Gastroesophageal sphincter (tissue), 4 donors: Measurements from ENCODE around the gene NR3C2. TPM values are rescaled to one million over a fixed set of nuclear protein-coding genes. Genes with fewer than 3 reads are reported as not detected.

Experiments
- ATAC-seq: fragments of 150-250 bp; one replicate; pipeline ENCODE4 v1.9.1; 2016; ENCODE audit warnings: mild to moderate bottlenecking, moderate library complexity
- H3K27ac ChIP-seq, 4 donors: fragments of 200-600 bp; sonication (generic) in 3 of 4; 1 replicate in 3 of 4; 2 replicates in 1 of 4; pipeline ENCODE4 v1.5.1; 2016 to 2019
- H3K27me3 ChIP-seq: fragments of 200-600 bp; sonication (generic); one replicate; pipeline ENCODE4 v1.5.1; 2019
- H3K36me3 ChIP-seq, 2 donors: fragments of 200-600 bp; sonication (generic); one replicate each; pipeline ENCODE4 v1.5.1; 2019; ENCODE audit warnings: control low read depth in 1 of 2
- H3K4me1 ChIP-seq, 3 donors: fragments of 200-600 bp; sonication (generic); 1 replicate in 2 of 3; 2 replicates in 1 of 3; pipeline ENCODE4 v1.5.1; 2016 to 2019; ENCODE audit warnings: control low read depth in 2 of 3
- H3K4me3 ChIP-seq, 2 donors: fragments of 200-600 bp; sonication (generic); one replicate each; pipeline ENCODE4 v1.5.1; 2019; ENCODE audit warnings: mild to moderate bottlenecking in 1 of 2, moderate library complexity in 1 of 2
- H3K9me3 ChIP-seq, 3 donors: fragments of 200-600 bp; sonication (generic); one replicate each; pipeline ENCODE4 v1.5.1; 2017 to 2019; ENCODE audit warnings: control low read depth in 2 of 3
- EP300 ChIP-seq: sonication (generic); formaldehyde crosslinking; IDR thresholded peaks from one replicate; pipeline ENCODE4 v1.6.1; 2017; ENCODE audit warnings: antibody characterized with exemption, mild to moderate bottlenecking
- POLR2A ChIP-seq, 2 donors: fragments of 450-650 bp; IDR thresholded peaks; one replicate each; pipeline ENCODE4 v1.6.1; 2017; ENCODE audit warnings: antibody characterized with exemption in 2 of 2, mild to moderate bottlenecking in 2 of 2, moderate library complexity in 1 of 2
- POLR2AphosphoS5 ChIP-seq: sonication (generic); formaldehyde crosslinking; IDR thresholded peaks from one replicate; pipeline ENCODE4 v1.6.1; 2017; ENCODE audit warnings: antibody characterized with exemption
- WGBS, 2 donors: methylation state at CpG; one replicate each; pipeline ENCODE4 v1.1.5; 2018; ENCODE audit warnings: low coverage in 1 of 2; 5-methylcytosine and 5-hydroxymethylcytosine counted together
- total RNA-seq, 4 donors: library from RNA; depleted of rRNA; stranded (reverse); fragments of >200 nt; gene quantifications; one replicate each; pipeline ENCODE4 v1.1.0, GENCODE V29; 2016
- TF ChIP-seq, protein P1 (sequence below), 4 experiments: fragments of 200-600 bp in 2 of 4; fragments of 450-650 bp in 2 of 4; sonication (generic) in 1 of 4; IDR thresholded peaks; one replicate each; pipeline ENCODE4 v1.5.1; 2017 to 2019; ENCODE audit warnings: antibody characterized with exemption in 4 of 4, mild to moderate bottlenecking in 2 of 4, moderate library complexity in 2 of 4

NR3C2 gene
- total RNA-seq, 4 donors from 2014 or later: 11.6 to 15.9 (median 13.9) TPM

DNA sequence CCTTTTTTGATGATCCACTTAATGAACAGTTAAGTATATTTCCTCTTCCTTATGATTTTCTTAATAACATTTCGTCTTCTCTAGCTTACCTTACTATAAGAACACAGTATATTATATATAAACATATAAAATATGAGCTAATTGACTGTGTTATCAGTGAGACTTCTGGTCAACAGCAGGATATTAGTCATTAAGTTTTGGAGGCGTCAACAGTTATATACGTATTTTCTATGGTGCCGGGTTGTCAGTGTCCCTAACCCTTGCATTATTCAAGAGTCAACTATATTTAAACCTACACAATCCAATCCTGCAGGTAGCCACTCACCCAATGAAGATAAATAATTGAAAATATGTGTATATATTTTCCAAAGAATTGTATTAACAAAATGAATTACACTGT is 88.0 kb downstream of the NR3C2 start:
- no peak for ATAC-seq
- H3K27me3 ChIP-seq: no peaks in the 10 kb centered on the region
- H3K9me3 ChIP-seq: no peaks in the 10 kb centered on the region
- WGBS, 2 donors: 94 to 95% methylated on average over 4 of the region's 4 CpGs
- no peaks in the 10 kb centered on the region for H3K36me3 ChIP-seq
- no peak overlapping the region for H3K27ac ChIP-seq
- TF ChIP-seq, protein P1, sequence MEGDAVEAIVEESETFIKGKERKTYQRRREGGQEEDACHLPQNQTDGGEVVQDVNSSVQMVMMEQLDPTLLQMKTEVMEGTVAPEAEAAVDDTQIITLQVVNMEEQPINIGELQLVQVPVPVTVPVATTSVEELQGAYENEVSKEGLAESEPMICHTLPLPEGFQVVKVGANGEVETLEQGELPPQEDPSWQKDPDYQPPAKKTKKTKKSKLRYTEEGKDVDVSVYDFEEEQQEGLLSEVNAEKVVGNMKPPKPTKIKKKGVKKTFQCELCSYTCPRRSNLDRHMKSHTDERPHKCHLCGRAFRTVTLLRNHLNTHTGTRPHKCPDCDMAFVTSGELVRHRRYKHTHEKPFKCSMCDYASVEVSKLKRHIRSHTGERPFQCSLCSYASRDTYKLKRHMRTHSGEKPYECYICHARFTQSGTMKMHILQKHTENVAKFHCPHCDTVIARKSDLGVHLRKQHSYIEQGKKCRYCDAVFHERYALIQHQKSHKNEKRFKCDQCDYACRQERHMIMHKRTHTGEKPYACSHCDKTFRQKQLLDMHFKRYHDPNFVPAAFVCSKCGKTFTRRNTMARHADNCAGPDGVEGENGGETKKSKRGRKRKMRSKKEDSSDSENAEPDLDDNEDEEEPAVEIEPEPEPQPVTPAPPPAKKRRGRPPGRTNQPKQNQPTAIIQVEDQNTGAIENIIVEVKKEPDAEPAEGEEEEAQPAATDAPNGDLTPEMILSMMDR (IDR thresholded peaks at IDR 0.05): no peak
- TF ChIP-seq POLR2AphosphoS5 (no peak), POLR2A (IDR thresholded peaks at IDR 0.05) (no peak), EP300 (no peak)
- H3K4me3 ChIP-seq: no peak overlapping the region
- no peaks in the 10 kb centered on the region for H3K4me1 ChIP-seq

- no peak for ATAC-seq
- no peaks in the 10 kb centered on the region for H3K27me3 ChIP-seq
- no peaks in the 10 kb centered on the region for H3K36me3 ChIP-seq
Observed at GRCh38 chr4:148353571-148353970, 88.6 kb downstream of the NR3C2 start.

GRCh38 chr4:148349153-148349552 is 93.1 kb downstream of the NR3C2 start:
- no peaks in the 10 kb centered on the region for H3K27me3 ChIP-seq
- 68 to 85% methylated on average over 2 of the region's 2 CpGs for WGBS, 2 donors
- no peak overlapping the region for H3K4me3 ChIP-seq
- H3K36me3 ChIP-seq: no peaks in the 10 kb centered on the region
- no peak for ATAC-seq
- peaks cover 0 to 21% (median 0%) of the 10 kb centered on the region in 3 donors for H3K4me1 ChIP-seq
- TF ChIP-seq EP300: no peak
- TF ChIP-seq POLR2AphosphoS5: no peak
- TF ChIP-seq POLR2A (IDR thresholded peaks at IDR 0.05): no peak
- TF ChIP-seq, protein P1 (IDR thresholded peaks at IDR 0.05): no peak
- H3K9me3 ChIP-seq: no peaks in the 10 kb centered on the region
- H3K27ac ChIP-seq: no peak overlapping the region

More at GRCh38 chr4:148353571-148353970, 88.6 kb downstream of the NR3C2 start:
- TF ChIP-seq EP300: no peak
- TF ChIP-seq, protein P1 (IDR thresholded peaks at IDR 0.05): no peak
- no peak for TF ChIP-seq POLR2AphosphoS5
- TF ChIP-seq POLR2A (IDR thresholded peaks at IDR 0.05): no peak
- Histone ChIP-seq H3K27ac (no peak overlapping the region), H3K4me3 (no peak overlapping the region), H3K4me1 (no peaks in the 10 kb centered on the region), H3K9me3 (no peaks in the 10 kb centered on the region)

- Histone ChIP-seq H3K4me1 (peaks cover 0 to 21% (median 0%) of the 10 kb centered on the region in 3 donors), H3K27me3 (no peaks in the 10 kb centered on the region), H3K9me3 (no peaks in the 10 kb centered on the region), H3K27ac (no peak overlapping the region), H3K4me3 (no peak overlapping the region), H3K36me3 (no peaks in the 10 kb centered on the region)
- no peak for ATAC-seq
- WGBS, 2 donors: 93 to 97% methylated on average over 2 of the region's 2 CpGs
- TF ChIP-seq, protein P1 (IDR thresholded peaks at IDR 0.05): no peak
- TF ChIP-seq POLR2A (IDR thresholded peaks at IDR 0.05): no peak
- no peak for TF ChIP-seq POLR2AphosphoS5
- TF ChIP-seq EP300: no peak
Observed at GRCh38 chr4:148346657-148347056, 95.6 kb downstream of the NR3C2 start.

DNA sequence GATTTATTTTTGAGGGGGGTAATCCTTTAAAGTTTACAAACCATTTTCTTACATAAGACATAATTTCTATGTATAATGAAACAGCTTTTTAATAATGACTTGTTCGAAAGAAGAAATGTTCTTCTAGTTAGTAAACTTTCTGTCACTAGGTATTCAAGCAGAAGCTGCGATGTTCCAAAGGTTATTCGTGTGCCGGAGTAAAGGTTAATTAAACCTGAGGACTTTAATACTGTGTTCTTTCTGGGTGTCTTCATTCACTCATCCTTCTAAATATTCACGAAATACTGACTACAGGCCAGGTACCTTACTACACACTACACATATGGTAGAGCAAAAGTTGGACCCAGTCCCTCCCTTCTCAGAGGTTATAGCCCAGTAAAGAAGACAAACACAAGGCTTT is 96.7 kb downstream of the NR3C2 start:
- no peaks in the 10 kb centered on the region for H3K9me3 ChIP-seq
- no peak for ATAC-seq
- H3K27me3 ChIP-seq: no peaks in the 10 kb centered on the region
- no peak overlapping the region for H3K4me3 ChIP-seq
- H3K27ac ChIP-seq: no peak overlapping the region
- 21 to 62% methylated on average over 5 of the region's 5 CpGs for WGBS, 2 donors
- H3K4me1 ChIP-seq: peaks cover 0 to 21% (median 0%) of the 10 kb centered on the region in 3 donors
- H3K36me3 ChIP-seq: no peaks in the 10 kb centered on the region
- TF ChIP-seq POLR2A (IDR thresholded peaks at IDR 0.05): no peak
- TF ChIP-seq, protein P1 (IDR thresholded peaks at IDR 0.05): no peak
- TF ChIP-seq EP300: no peak
- TF ChIP-seq POLR2AphosphoS5: no peak
